ENCODE data around the gene IGSF23. TPM values are rescaled to one million over a fixed set of nuclear protein-coding genes. Genes with fewer than 3 reads are reported as not detected.
A peak's percentile ranks its signal among the peaks of the same experiment; 100 is the strongest.
"Not testable (repeated sequence)": the region's sequence is repeated elsewhere in the genome, so short reads cannot be mapped to it uniquely, and the experiment has no call there.

IGSF23 gene
- total and polyA plus RNA-seq, 4 donors, result 0.47 to 11.4 (median 3.3) TPM

DNA sequence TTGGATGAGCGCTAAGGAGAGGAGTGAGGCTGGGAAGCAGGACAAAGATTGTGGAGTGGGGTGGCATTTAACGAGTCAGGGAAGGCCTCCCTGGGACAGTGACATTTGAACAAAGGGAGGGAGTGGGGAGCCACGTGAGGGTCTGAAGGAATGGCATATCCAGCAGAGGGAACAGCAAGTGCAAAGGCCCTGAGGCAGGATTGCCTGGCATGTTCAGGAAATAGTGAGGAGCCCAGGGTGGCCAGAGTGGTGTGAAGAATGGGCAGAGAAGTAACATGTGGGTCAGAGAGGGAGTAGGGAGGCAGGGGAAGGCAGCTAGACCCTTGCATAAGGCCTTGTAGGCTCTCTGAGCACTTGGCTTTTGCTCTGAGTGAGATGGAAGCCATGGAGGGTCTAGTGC lies 15.4 kb downstream of the IGSF23 start:
- Histone ChIP-seq H3K4me1 (ENCODE audit: control insufficient read depth in 4 of 4, insufficient read depth in 4 of 4, low read length in 3 of 4) (peaks cover 0 to 11% (median 8%) of the 10 kb centered on the region in 4 donors), H3K27ac (ENCODE audit: low read depth in 1 of 2, low read length in 2 of 2) (no peak overlapping the region), H3K36me3 (ENCODE audit: control insufficient read depth in 4 of 4, insufficient read depth in 3 of 4, low read depth in 1 of 4, low read length in 3 of 4) (peaks cover 0 to 18% (median 2%) of the 10 kb centered on the region in 4 donors), H3K9ac (ENCODE audit: low read depth in 1 of 2, low read length in 2 of 2) (no peak overlapping the region), H3K9me3 (ENCODE audit: control insufficient read depth in 4 of 4, low read length in 3 of 4) (no peaks in the 10 kb centered on the region), H3K27me3 (ENCODE audit: control insufficient read depth in 4 of 4, insufficient read depth in 4 of 4, low read length in 3 of 4) (no peaks in the 10 kb centered on the region), H3K4me3 (ENCODE audit: low read depth in 1 of 3, low read length in 3 of 3) (no peak overlapping the region)
- WGBS, result 94% methylated on average over 3 of the region's 3 CpGs
- TF ChIP-seq RXRA (IDR thresholded peaks at IDR 0.05) (no peak), RAD21 (IDR thresholded peaks at IDR 0.05) (no peak), HNF4A (conservative IDR thresholded peaks at IDR 0.05) (no peak), TAF1 (conservative IDR thresholded peaks at IDR 0.05) (no peak), YY1 (IDR thresholded peaks at IDR 0.05) (no peak)
- TF ChIP-seq, protein P1, sequence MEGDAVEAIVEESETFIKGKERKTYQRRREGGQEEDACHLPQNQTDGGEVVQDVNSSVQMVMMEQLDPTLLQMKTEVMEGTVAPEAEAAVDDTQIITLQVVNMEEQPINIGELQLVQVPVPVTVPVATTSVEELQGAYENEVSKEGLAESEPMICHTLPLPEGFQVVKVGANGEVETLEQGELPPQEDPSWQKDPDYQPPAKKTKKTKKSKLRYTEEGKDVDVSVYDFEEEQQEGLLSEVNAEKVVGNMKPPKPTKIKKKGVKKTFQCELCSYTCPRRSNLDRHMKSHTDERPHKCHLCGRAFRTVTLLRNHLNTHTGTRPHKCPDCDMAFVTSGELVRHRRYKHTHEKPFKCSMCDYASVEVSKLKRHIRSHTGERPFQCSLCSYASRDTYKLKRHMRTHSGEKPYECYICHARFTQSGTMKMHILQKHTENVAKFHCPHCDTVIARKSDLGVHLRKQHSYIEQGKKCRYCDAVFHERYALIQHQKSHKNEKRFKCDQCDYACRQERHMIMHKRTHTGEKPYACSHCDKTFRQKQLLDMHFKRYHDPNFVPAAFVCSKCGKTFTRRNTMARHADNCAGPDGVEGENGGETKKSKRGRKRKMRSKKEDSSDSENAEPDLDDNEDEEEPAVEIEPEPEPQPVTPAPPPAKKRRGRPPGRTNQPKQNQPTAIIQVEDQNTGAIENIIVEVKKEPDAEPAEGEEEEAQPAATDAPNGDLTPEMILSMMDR (IDR thresholded peaks at IDR 0.05; ENCODE audit: low read depth, low read length, missing input control), result no peak
- no peak for DNase-seq (ENCODE audit: low spot score)

DNA sequence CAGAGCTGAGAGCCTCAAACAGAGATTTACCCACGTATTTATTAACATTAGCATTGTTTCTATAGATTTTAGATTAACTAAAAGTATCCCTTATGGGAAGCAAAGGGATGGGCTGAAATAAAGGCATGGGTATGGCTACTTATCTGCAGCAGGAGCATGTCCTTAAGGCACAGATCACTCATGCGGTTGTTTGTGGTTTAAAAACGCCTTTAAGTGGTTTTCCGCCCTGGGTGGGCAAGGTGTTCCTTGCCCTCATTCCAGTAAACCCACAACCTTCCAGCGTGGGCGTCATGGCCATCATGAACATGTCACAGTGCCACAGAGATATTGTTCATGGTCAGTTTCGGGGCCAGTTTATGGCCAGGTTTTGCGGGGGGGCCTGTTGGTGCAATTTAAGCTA lies 18.2 kb downstream of the IGSF23 start:
- DNase-seq (ENCODE audit: low spot score); H3K27me3 ChIP-seq (ENCODE audit: control insufficient read depth in 4 of 4, insufficient read depth in 4 of 4, low read length in 3 of 4); H3K4me3 ChIP-seq (ENCODE audit: low read depth in 1 of 3, low read length in 3 of 3); H3K9me3 ChIP-seq (ENCODE audit: control insufficient read depth in 4 of 4, low read length in 3 of 4); H3K9ac ChIP-seq (ENCODE audit: low read depth in 1 of 2, low read length in 2 of 2); H3K27ac ChIP-seq (ENCODE audit: low read depth in 1 of 2, low read length in 2 of 2): not testable (repeated sequence)
- Histone ChIP-seq H3K4me1 (ENCODE audit: control insufficient read depth in 4 of 4, insufficient read depth in 4 of 4, low read length in 3 of 4) (peaks cover 2 to 19% (median 14%) of the 10 kb centered on the region in 4 donors), H3K36me3 (ENCODE audit: control insufficient read depth in 4 of 4, insufficient read depth in 3 of 4, low read depth in 1 of 4, low read length in 3 of 4) (peaks cover 0 to 18% (median 2%) of the 10 kb centered on the region in 4 donors)
- WGBS, result 93% methylated on average over 8 of the region's 8 CpGs

DNA sequence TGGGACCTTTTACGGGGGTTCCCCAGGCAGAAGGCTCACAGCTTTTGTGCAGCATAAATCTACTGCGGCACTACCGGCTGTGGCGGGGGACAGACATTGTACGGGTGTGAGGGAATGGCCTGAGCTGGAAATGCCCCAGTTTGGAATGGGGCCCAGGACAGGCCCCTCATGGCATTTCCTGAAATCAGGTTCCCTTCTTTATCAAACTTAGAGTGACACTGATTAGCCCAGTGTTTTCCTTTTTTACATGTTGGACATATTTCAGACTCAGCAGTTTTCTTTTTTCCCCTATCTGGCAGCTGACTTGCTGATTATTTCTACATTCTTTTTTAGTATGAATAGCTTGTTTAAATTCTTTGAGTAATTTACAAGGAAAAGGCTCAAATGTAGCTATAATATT lies 20.7 kb downstream of the IGSF23 start:
- not testable (repeated sequence) for H3K4me3 ChIP-seq (ENCODE audit: low read depth in 1 of 3, low read length in 3 of 3); H3K9me3 ChIP-seq (ENCODE audit: control insufficient read depth in 4 of 4, low read length in 3 of 4); H3K36me3 ChIP-seq (ENCODE audit: control insufficient read depth in 4 of 4, insufficient read depth in 3 of 4, low read depth in 1 of 4, low read length in 3 of 4); DNase-seq (ENCODE audit: low spot score); H3K9ac ChIP-seq (ENCODE audit: low read depth in 1 of 2, low read length in 2 of 2); H3K27me3 ChIP-seq (ENCODE audit: control insufficient read depth in 4 of 4, insufficient read depth in 4 of 4, low read length in 3 of 4)
- peak overlapping the region in 1 of 2 donors; percentile 54 for H3K27ac ChIP-seq (ENCODE audit: low read depth in 1 of 2, low read length in 2 of 2)
- 28% methylated on average over 5 of the region's 5 CpGs for WGBS
- H3K4me1 ChIP-seq (ENCODE audit: control insufficient read depth in 4 of 4, insufficient read depth in 4 of 4, low read length in 3 of 4), result peaks cover 0 to 25% (median 20%) of the 10 kb centered on the region in 4 donors

DNA sequence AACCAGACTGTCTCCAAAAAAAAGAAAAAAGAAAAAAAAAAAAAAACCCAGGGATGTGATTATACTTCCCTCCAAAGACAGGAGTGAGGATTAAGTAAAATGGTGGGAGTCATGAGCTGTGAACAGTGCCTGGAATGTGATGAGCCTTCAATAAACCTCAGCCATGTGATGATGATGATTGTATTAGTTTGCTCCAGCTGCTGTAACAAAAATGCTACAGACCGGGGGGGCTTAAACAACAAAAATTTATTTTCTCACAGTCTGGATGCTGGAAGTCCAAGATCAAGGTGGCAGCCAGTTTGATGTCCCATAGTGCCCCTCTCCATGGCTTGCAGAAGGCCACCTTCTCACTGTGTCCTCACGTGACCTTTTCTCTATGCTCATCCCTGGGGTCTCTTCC lies 21.4 kb downstream of the IGSF23 start:
- H3K4me3 ChIP-seq (ENCODE audit: low read depth in 1 of 3, low read length in 3 of 3), result no peak overlapping the region
- over 99% methylated on average over 2 of the region's 2 CpGs for WGBS
- no peak for DNase-seq (ENCODE audit: low spot score)
- H3K27ac ChIP-seq (ENCODE audit: low read depth in 1 of 2, low read length in 2 of 2), result peak overlapping the region in 1 of 2 donors; percentile 54
- H3K9me3 ChIP-seq (ENCODE audit: control insufficient read depth in 4 of 4, low read length in 3 of 4), result no peaks in the 10 kb centered on the region
- H3K4me1 ChIP-seq (ENCODE audit: control insufficient read depth in 4 of 4, insufficient read depth in 4 of 4, low read length in 3 of 4), result peaks cover 0 to 30% (median 21%) of the 10 kb centered on the region in 4 donors
- H3K27me3 ChIP-seq (ENCODE audit: control insufficient read depth in 4 of 4, insufficient read depth in 4 of 4, low read length in 3 of 4), result no peaks in the 10 kb centered on the region
- H3K36me3 ChIP-seq (ENCODE audit: control insufficient read depth in 4 of 4, insufficient read depth in 3 of 4, low read depth in 1 of 4, low read length in 3 of 4), result peaks cover 0 to 8% (median 2%) of the 10 kb centered on the region in 4 donors
- no peak overlapping the region for H3K9ac ChIP-seq (ENCODE audit: low read depth in 1 of 2, low read length in 2 of 2)
- TF ChIP-seq, protein P2, sequence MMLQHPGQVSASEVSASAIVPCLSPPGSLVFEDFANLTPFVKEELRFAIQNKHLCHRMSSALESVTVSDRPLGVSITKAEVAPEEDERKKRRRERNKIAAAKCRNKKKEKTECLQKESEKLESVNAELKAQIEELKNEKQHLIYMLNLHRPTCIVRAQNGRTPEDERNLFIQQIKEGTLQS (IDR thresholded peaks at IDR 0.05), result no peak
- no peak for TF ChIP-seq RAD21 (IDR thresholded peaks at IDR 0.05)
- TF ChIP-seq RXRA (IDR thresholded peaks at IDR 0.05), result no peak
- TF ChIP-seq, protein P3, sequence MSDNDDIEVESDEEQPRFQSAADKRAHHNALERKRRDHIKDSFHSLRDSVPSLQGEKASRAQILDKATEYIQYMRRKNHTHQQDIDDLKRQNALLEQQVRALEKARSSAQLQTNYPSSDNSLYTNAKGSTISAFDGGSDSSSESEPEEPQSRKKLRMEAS (IDR thresholded peaks at IDR 0.05), result no peak
- TF ChIP-seq, protein P1 (IDR thresholded peaks at IDR 0.05; ENCODE audit: low read depth, low read length, missing input control), result no peak
- no peak for TF ChIP-seq JUND (IDR thresholded peaks at IDR 0.05)
- TF ChIP-seq HNF4G (IDR thresholded peaks at IDR 0.05), result no peak
- TF ChIP-seq NR2F2 (IDR thresholded peaks at IDR 0.05), result no peak
- TF ChIP-seq, protein P4, sequence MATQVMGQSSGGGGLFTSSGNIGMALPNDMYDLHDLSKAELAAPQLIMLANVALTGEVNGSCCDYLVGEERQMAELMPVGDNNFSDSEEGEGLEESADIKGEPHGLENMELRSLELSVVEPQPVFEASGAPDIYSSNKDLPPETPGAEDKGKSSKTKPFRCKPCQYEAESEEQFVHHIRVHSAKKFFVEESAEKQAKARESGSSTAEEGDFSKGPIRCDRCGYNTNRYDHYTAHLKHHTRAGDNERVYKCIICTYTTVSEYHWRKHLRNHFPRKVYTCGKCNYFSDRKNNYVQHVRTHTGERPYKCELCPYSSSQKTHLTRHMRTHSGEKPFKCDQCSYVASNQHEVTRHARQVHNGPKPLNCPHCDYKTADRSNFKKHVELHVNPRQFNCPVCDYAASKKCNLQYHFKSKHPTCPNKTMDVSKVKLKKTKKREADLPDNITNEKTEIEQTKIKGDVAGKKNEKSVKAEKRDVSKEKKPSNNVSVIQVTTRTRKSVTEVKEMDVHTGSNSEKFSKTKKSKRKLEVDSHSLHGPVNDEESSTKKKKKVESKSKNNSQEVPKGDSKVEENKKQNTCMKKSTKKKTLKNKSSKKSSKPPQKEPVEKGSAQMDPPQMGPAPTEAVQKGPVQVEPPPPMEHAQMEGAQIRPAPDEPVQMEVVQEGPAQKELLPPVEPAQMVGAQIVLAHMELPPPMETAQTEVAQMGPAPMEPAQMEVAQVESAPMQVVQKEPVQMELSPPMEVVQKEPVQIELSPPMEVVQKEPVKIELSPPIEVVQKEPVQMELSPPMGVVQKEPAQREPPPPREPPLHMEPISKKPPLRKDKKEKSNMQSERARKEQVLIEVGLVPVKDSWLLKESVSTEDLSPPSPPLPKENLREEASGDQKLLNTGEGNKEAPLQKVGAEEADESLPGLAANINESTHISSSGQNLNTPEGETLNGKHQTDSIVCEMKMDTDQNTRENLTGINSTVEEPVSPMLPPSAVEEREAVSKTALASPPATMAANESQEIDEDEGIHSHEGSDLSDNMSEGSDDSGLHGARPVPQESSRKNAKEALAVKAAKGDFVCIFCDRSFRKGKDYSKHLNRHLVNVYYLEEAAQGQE (IDR thresholded peaks at IDR 0.05), result no peak
- no peak for TF ChIP-seq TAF1 (conservative IDR thresholded peaks at IDR 0.05)
- TF ChIP-seq SP1 (IDR thresholded peaks at IDR 0.05), result no peak
- TF ChIP-seq FOXA1 (IDR thresholded peaks at IDR 0.05), result no peak

Measured in liver (tissue), 9 donors.